K562 (cell line): Measurements from ENCODE around the gene SUMF1. TPM values are rescaled to one million over a fixed set of nuclear protein-coding genes. Genes with fewer than 3 reads are reported as not detected.
A peak's percentile ranks its signal among the peaks of the same experiment; 100 is the strongest.

ENCODE experiments used
- ARID2 ChIP-seq: fragments of 450-650 bp; IDR thresholded peaks from 2 replicates; pipeline ENCODE4 v1.6.1; 2017; ENCODE audit warnings: antibody characterized with exemption, mild to moderate bottlenecking
- DNMT1 ChIP-seq: fragments of 450-650 bp; IDR thresholded peaks from 2 replicates; pipeline ENCODE4 v1.6.1; 2016; ENCODE audit warnings: antibody characterized with exemption, mild to moderate bottlenecking
- E2F1 ChIP-seq: sonication (generic); formaldehyde crosslinking; IDR thresholded peaks from 2 replicates; pipeline ENCODE4 v1.8.1; 2023; ENCODE audit warnings: mild to moderate bottlenecking, missing genetic modification reagents, moderate library complexity
- ESRRB ChIP-seq: fragments of 250-450 bp; sonication (Bioruptor Pico); IDR thresholded peaks from 2 replicates; pipeline ENCODE4 v1.5.0; 2020; ENCODE audit warnings: mild to moderate bottlenecking, moderate library complexity, borderline replicate concordance
- LEF1 ChIP-seq: fragments of 450-650 bp; IDR thresholded peaks from 2 replicates; pipeline ENCODE4 v1.6.1; 2016; ENCODE audit warnings: mild to moderate bottlenecking
- NR1H2 ChIP-seq: sonication (generic); formaldehyde crosslinking; IDR thresholded peaks from 2 replicates; pipeline ENCODE4 v1.4.0; 2020; ENCODE audit warnings: mild to moderate bottlenecking, missing genetic modification reagents
- PBX2 ChIP-seq, 2 experiments: IDR thresholded peaks in 1 of 2; conservative IDR thresholded peaks in 1 of 2; 2 replicates each; pipeline ENCODE4 v1.6.1; 2016; ENCODE audit warnings: low read depth in 2 of 2, mild to moderate bottlenecking in 1 of 2, missing compliant biosample characterization in 1 of 2, missing genetic modification characterization in 1 of 2, moderate library complexity in 1 of 2
- RBBP5 ChIP-seq: fragments of 200-600 bp; sonication (generic); IDR thresholded peaks from 2 replicates; pipeline ENCODE4 v1.6.1; 2012; ENCODE audit warnings: borderline replicate concordance, mild to moderate bottlenecking, low read length, control low read depth, inconsistent platforms; ENCODE audit not compliant: insufficient read depth, poor library complexity, severe bottlenecking
- RFX5 ChIP-seq: IDR thresholded peaks from 2 replicates; pipeline ENCODE4 v1.6.1; 2011; ENCODE audit warnings: low read depth, mild to moderate bottlenecking, improper control_type of control experiment, low read length
- SPI1 ChIP-seq: IDR thresholded peaks from 2 replicates; pipeline ENCODE4 v1.6.1; 2011; ENCODE audit warnings: low read depth, low read length, control low read depth, borderline replicate concordance
- TCF3 ChIP-seq: sonication (generic); formaldehyde crosslinking; IDR thresholded peaks from 2 replicates; pipeline ENCODE4 v1.4.0; 2020; ENCODE audit warnings: mild to moderate bottlenecking, missing genetic modification reagents
- TRIM24 ChIP-seq, 2 experiments: fragments of 450-650 bp; IDR thresholded peaks; 2 replicates each; pipeline ENCODE4 v1.6.1; 2016
- ZBTB17 ChIP-seq: fragments of 450-650 bp; formaldehyde crosslinking; IDR thresholded peaks from 2 replicates; pipeline ENCODE4 v1.4.0; 2020; ENCODE audit warnings: mild to moderate bottlenecking
- ZBTB34 ChIP-seq: fragments of 250-450 bp; sonication (Bioruptor Pico); IDR thresholded peaks from 2 replicates; pipeline ENCODE4 v1.8.0; 2021; ENCODE audit warnings: mild to moderate bottlenecking, moderate library complexity
- ZMIZ1 ChIP-seq, 2 experiments: fragments of 150-350 bp in 1 of 2; IDR thresholded peaks; 2 replicates each; pipeline ENCODE4 v1.6.1; 2012 to 2016; ENCODE audit warnings: low read depth in 2 of 2, low read length in 2 of 2, mild to moderate bottlenecking in 1 of 2, moderate library complexity in 1 of 2
- ZNF124 ChIP-seq: sonication (generic); formaldehyde crosslinking; IDR thresholded peaks from 2 replicates; pipeline ENCODE4 v1.8.1; 2022; ENCODE audit warnings: missing genetic modification reagents
- ZNF347 ChIP-seq: fragments of 450-650 bp; formaldehyde crosslinking; IDR thresholded peaks from 2 replicates; pipeline ENCODE4 v1.4.0; 2020; ENCODE audit warnings: low read depth, mild to moderate bottlenecking, moderate library complexity
- ZNF507 ChIP-seq: conservative IDR thresholded peaks from 2 replicates; pipeline ENCODE4 v1.6.1; 2017; ENCODE audit warnings: missing genetic modification characterization, missing compliant biosample characterization
- ZNF707 ChIP-seq: fragments of 250-450 bp; sonication (Bioruptor Pico); conservative IDR thresholded peaks from 2 replicates; pipeline ENCODE4 v1.8.0; 2022; ENCODE audit warnings: inconsistent platforms, mild to moderate bottlenecking, moderate library complexity
- polyA plus RNA-seq, 8 experiments: library from polyadenylated mRNA; depleted of rRNA in 4 of 8; stranded (reverse) in 5 of 8; unstranded in 3 of 8; fragments of >200 nt; fragmentation: Nextera tagmentation in 2 of 8; fragmentation: Illumina TruSeq in 1 of 8; extraction: Ambion mirVana in 2 of 8; extraction: Trizol in 1 of 8; gene quantifications; 2 replicates each; pipeline versions ENCODE4 v1.2.1 to v1.2.3, GENCODE V29; 2011 to 2014; ENCODE audit warnings: inconsistent platforms in 1 of 8, missing spikeins in 1 of 8
- total RNA-seq, 7 experiments: library from RNA; depleted of rRNA in 6 of 7; stranded (reverse); fragments of >200 nt in 6 of 7; fragmentation: Illumina TruSeq in 2 of 7; extraction: Trizol in 2 of 7; gene quantifications; 2 replicates each; pipeline versions ENCODE4 v1.2.1 to v1.2.3, GENCODE V29; 2011 to 2021; ENCODE audit warnings: low replicate concordance in 1 of 7

The SUMF1 gene
- total and polyA plus RNA-seq, 9 of the 15 experiments (the other 6 are each of a cell fraction or from before 2014, with no cell fraction given), result 1.3 to 7.4 (median 4.2) TPM

GRCh38 chr3:4320096-4320911 is 146.8 kb downstream of the SUMF1 start (continued):
- TF ChIP-seq PBX2 (CRISPR knock-in tag; IDR thresholded peaks at IDR 0.05; ENCODE audit: low read depth), result no peak
- peak; percentile 93 for TF ChIP-seq PBX2 (tag; conservative IDR thresholded peaks at IDR 0.05; ENCODE audit: low read depth)
- TF ChIP-seq RFX5, result no peak
- TF ChIP-seq RBBP5, result no peak
- peak; percentile 43 for TF ChIP-seq TCF3 (CRISPR knock-in tag)
- no peak for TF ChIP-seq DNMT1
- TF ChIP-seq SPI1, result no peak
- no peak for TF ChIP-seq ZNF707 (CRISPR knock-in tag)
- TF ChIP-seq NR1H2 (CRISPR knock-in tag), result no peak
- no peak for TF ChIP-seq ZBTB17 (CRISPR knock-in tag)
- TF ChIP-seq ZNF507 (tag), result no peak
- TF ChIP-seq ARID2, result no peak
- TF ChIP-seq LEF1, result peak; percentile 50; the same call in 1 of the 2 replicates
- no peak for TF ChIP-seq ESRRB (CRISPR knock-in tag)
- no peak for TF ChIP-seq ZNF124 (CRISPR knock-in tag)
- no peak for TF ChIP-seq ZBTB34
- TF ChIP-seq TRIM24 (IDR thresholded peaks at IDR 0.05), result no peak
- TF ChIP-seq ZMIZ1 (IDR thresholded peaks at IDR 0.05; ENCODE audit: low read depth in 2 of 2, low read length in 2 of 2), result no peak
- TF ChIP-seq ZNF347 (CRISPR knock-in tag), result no peak
- no peak for TF ChIP-seq E2F1 (CRISPR knock-in tag)
